Islet of Langerhans (tissue), 1 donor: ENCODE data around the gene LUC7L3.
"Not testable (repeated sequence)": the region's sequence is repeated elsewhere in the genome, so short reads cannot be mapped to it uniquely, and the experiment has no call there.

ENCODE experiments used
- FAIRE-seq: peaks from one replicate; lab custom pipeline; 2011; peaks lifted over from hg19 to GRCh38; lab: Jason Lieb, UNC

The LUC7L3 gene

GRCh38 chr17:50783193-50783660 lies 63.8 kb downstream of the LUC7L3 start:
- no peak for FAIRE-seq

- no peak for FAIRE-seq
Measured at GRCh38 chr17:50783905-50784304, 64.5 kb downstream of the LUC7L3 start.

GRCh38 chr17:50785126-50785525 lies 65.7 kb downstream of the LUC7L3 start:
- FAIRE-seq = no peak

- peak; percentile 13 for FAIRE-seq
Measured at GRCh38 chr17:50785946-50786570, 66.7 kb downstream of the LUC7L3 start.

GRCh38 chr17:50787106-50787505 lies 67.7 kb downstream of the LUC7L3 start:
- no peak for FAIRE-seq

- no peak for FAIRE-seq
Measured at GRCh38 chr17:50790618-50791017, 71.2 kb downstream of the LUC7L3 start.

- FAIRE-seq = no peak
Measured at GRCh38 chr17:50792132-50792531, 72.7 kb downstream of the LUC7L3 start.

GRCh38 chr17:50793007-50793406 lies 73.6 kb downstream of the LUC7L3 start:
- no peak for FAIRE-seq

- FAIRE-seq = no peak
Measured at GRCh38 chr17:50794361-50794760, 75.0 kb downstream of the LUC7L3 start.

GRCh38 chr17:50797135-50797810 lies 77.9 kb downstream of the LUC7L3 start:
- FAIRE-seq = no peak

GRCh38 chr17:50798424-50799288 lies 79.3 kb downstream of the LUC7L3 start:
- no peak for FAIRE-seq

GRCh38 chr17:50799582-50799981 lies 80.2 kb downstream of the LUC7L3 start:
- FAIRE-seq = no peak

GRCh38 chr17:50800196-50800700 lies 80.8 kb downstream of the LUC7L3 start:
- FAIRE-seq = no peak

GRCh38 chr17:50802609-50803571 lies 83.5 kb downstream of the LUC7L3 start:
- FAIRE-seq = no peak

GRCh38 chr17:50803676-50804075 lies 84.3 kb downstream of the LUC7L3 start:
- FAIRE-seq = no peak

- FAIRE-seq = not testable (repeated sequence)
Measured at GRCh38 chr17:50804749-50805475, 85.5 kb downstream of the LUC7L3 start.

- FAIRE-seq = no peak
Measured at GRCh38 chr17:50805486-50805885, 86.1 kb downstream of the LUC7L3 start.
